ENCODE data around the gene ZBTB20.

The ZBTB20 gene

DNA sequence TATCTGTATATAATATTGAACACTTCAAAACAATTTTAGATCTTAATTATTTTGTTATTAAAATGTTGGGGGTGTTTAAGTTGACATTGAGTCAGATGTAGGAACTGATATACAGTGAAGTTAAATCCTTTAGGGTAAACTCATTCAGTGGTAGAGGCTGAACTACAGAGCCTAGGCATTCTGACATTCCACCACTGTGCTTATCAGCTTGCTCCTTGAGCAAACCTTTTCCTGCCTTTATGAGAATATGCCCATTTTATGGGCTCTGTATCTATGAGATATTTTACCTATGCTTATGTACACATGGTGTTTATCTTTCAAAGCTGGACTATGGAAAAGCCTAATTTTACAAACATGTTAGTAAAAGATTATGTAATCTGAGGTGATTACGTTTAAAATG lies 407.5 kb downstream of the ZBTB20 start:
- DNase-seq (ENCODE audit: low read depth, low spot score), result no peak
- no peak overlapping the region for H3K4me3 ChIP-seq (ENCODE audit: low read depth, low read length)
- CTCF ChIA-PET, result interaction anchor here (1.1 kb wide), 1 partner anchor 18 kb away, joined by 3 read pairs; no protein-coding TSS in a partner anchor
- POLR2A ChIA-PET, result no interaction called here
- TF ChIP-seq, protein P1, sequence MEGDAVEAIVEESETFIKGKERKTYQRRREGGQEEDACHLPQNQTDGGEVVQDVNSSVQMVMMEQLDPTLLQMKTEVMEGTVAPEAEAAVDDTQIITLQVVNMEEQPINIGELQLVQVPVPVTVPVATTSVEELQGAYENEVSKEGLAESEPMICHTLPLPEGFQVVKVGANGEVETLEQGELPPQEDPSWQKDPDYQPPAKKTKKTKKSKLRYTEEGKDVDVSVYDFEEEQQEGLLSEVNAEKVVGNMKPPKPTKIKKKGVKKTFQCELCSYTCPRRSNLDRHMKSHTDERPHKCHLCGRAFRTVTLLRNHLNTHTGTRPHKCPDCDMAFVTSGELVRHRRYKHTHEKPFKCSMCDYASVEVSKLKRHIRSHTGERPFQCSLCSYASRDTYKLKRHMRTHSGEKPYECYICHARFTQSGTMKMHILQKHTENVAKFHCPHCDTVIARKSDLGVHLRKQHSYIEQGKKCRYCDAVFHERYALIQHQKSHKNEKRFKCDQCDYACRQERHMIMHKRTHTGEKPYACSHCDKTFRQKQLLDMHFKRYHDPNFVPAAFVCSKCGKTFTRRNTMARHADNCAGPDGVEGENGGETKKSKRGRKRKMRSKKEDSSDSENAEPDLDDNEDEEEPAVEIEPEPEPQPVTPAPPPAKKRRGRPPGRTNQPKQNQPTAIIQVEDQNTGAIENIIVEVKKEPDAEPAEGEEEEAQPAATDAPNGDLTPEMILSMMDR (IDR thresholded peaks at IDR 0.05; ENCODE audit: insufficient read depth, low read length, missing control alignments), result no peak

DNA sequence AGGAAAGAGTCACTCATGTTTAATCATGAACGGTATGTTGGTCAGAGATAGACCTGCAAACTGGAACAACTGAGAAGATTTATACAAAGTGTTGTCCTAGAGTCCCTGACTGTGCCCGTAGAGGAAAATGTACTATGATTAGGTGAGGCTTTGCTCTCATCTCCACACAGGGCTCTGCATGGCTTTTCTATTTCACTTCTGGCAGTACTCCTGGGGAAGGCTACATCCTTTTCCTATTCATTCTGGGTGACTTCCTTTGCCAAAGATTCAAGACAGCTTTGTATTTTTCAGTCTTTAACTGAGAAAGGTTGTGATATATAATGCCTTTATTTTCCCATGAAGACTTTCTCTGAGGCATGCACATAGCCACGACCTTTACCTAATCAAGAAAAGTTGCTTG lies 414.7 kb downstream of the ZBTB20 start:
- no peak overlapping the region for H3K4me3 ChIP-seq (ENCODE audit: low read depth, low read length)
- POLR2A ChIA-PET, result no interaction called here
- CTCF ChIA-PET, result no interaction called here
- TF ChIP-seq, protein P1 (IDR thresholded peaks at IDR 0.05; ENCODE audit: insufficient read depth, low read length, missing control alignments), result no peak
- DNase-seq (ENCODE audit: low read depth, low spot score), result no peak

DNA sequence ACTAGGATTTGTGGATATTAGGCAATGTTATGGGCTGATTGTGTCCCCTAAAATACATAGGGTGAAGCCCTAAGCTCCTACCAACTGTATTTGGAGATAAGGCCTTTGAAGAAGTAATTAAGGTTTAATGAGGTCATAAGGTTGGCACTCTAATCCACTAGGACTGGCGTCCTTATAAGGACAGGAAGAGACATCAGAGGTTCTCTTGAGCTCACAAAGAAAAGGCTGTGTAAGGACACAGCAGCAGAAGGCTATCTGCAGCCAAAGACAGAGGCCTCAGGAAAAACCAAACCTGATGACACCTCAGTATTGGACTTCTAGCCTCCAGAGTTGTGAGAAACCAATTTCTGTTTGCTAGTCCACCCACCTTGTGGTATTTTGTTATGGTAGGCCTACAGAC lies 416.7 kb downstream of the ZBTB20 start:
- CTCF ChIA-PET, result no interaction called here
- no peak overlapping the region for H3K4me3 ChIP-seq (ENCODE audit: low read depth, low read length)
- TF ChIP-seq, protein P1 (IDR thresholded peaks at IDR 0.05; ENCODE audit: insufficient read depth, low read length, missing control alignments), result no peak
- POLR2A ChIA-PET, result no interaction called here
- no peak for DNase-seq (ENCODE audit: low read depth, low spot score)

DNA sequence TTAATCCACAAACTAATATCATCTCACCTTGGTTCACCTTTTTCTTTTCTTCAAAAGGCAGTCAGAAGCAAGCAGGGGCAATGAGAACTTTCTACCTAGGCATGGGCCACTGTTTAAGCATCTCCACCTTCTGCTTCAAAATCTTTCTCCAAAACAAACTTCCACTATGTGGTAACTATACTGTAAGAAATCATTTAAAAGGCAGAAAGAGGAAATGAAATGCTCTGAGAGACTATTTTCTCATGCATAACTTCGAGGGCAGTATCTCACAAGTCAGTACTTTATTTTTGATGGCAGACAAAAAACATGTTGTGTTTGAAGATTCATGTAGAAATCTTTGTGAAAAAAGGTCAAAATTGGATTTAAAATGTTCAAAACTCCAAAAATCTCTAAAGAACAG lies 419.7 kb downstream of the ZBTB20 start:
- no peak for DNase-seq (ENCODE audit: low read depth, low spot score)
- ChIA-PET POLR2A (no interaction called here), CTCF (no interaction called here)
- H3K4me3 ChIP-seq (ENCODE audit: low read depth, low read length), result no peak overlapping the region
- TF ChIP-seq, protein P1 (IDR thresholded peaks at IDR 0.05; ENCODE audit: insufficient read depth, low read length, missing control alignments), result no peak

DNA sequence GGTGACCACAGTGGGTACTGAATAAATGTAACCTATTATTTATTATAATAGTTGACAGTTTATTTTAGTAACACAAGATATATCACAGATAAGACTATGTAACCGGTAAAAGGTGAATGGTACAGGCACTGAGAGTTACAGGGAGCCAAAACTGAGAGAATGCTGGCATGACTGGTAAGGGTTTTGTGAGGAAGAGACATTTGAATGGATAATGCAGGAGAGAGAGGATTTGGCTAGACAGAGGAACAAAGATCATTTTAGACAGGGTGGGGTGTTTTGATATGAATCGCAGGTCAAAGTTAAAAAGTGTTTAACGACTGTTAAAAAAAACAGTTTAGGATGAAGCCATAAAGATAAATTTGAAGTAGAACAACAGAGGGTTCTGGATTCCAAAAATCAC lies 421.1 kb downstream of the ZBTB20 start:
- CTCF ChIA-PET, result no interaction called here
- no peak for DNase-seq (ENCODE audit: low read depth, low spot score)
- POLR2A ChIA-PET, result no interaction called here
- TF ChIP-seq, protein P1 (IDR thresholded peaks at IDR 0.05; ENCODE audit: insufficient read depth, low read length, missing control alignments), result no peak
- no peak overlapping the region for H3K4me3 ChIP-seq (ENCODE audit: low read depth, low read length)

DNA sequence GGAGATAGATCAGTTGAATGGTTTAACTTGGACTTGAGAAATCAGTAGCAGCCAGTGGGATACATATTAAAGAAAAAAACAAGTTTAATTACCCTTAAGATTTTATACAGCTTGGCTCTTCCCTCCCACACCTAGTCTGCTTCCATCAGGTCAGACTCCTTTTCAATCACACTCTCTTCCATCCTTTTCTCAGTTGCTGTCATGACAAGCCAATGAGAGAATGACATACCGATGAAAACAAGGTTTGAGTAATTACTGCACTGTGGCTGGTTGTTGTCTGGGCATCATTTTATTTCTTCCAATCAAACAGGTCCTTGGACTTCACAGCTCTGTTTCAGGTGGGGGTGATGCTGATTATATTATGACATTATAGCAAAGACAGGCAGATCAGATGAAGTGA lies 424.6 kb downstream of the ZBTB20 start:
- ChIA-PET POLR2A (no interaction called here), CTCF (interaction anchor here (1.2 kb wide), 1 partner anchor 17 kb away, joined by 3 read pairs; no protein-coding TSS in a partner anchor)
- no peak for DNase-seq (ENCODE audit: low read depth, low spot score)
- H3K4me3 ChIP-seq (ENCODE audit: low read depth, low read length), result no peak overlapping the region
- TF ChIP-seq, protein P1 (IDR thresholded peaks at IDR 0.05; ENCODE audit: insufficient read depth, low read length, missing control alignments), result no peak

Data from AG04449 (cell line).